Neural progenitor cell (in vitro differentiated cells): Measurements from ENCODE around the gene PDGFRA. TPM values are rescaled to one million over a fixed set of nuclear protein-coding genes. Genes with fewer than 3 reads are reported as not detected.

Experiments
- DNase-seq: peaks from one replicate; pipeline ENCODE4 v3.0.0-alpha.2; 2016; ENCODE audit warnings: low spot score
- H2AFZ ChIP-seq: fragments of 200-600 bp; sonication (generic); replicated peaks from 2 replicates; pipeline ENCODE4 v1.6.1; 2016; ENCODE audit warnings: antibody characterized with exemption
- H3F3A ChIP-seq: fragments of 200-600 bp; sonication (generic); 2 replicates; pipeline ENCODE4 v1.6.1; 2016; ENCODE audit warnings: antibody characterized with exemption, low read depth
- H3K27ac ChIP-seq: fragments of 200-600 bp; sonication (generic); 2 replicates; pipeline ENCODE4 v1.5.1; 2016; ENCODE audit warnings: mild to moderate bottlenecking
- H3K27me3 ChIP-seq: fragments of 200-600 bp; sonication (generic); 2 replicates; pipeline ENCODE4 v1.6.1; 2016; ENCODE audit warnings: mild to moderate bottlenecking, moderate library complexity
- H3K36me3 ChIP-seq: fragments of 200-600 bp; sonication (generic); 2 replicates; pipeline ENCODE4 v1.5.1; 2016
- H3K4me1 ChIP-seq: fragments of 200-600 bp; sonication (generic); 2 replicates; pipeline ENCODE4 v1.6.1; 2016; ENCODE audit warnings: mixed run types
- H3K4me2 ChIP-seq: fragments of 200-600 bp; sonication (generic); 2 replicates; pipeline ENCODE4 v1.6.1; 2016
- H3K4me3 ChIP-seq: fragments of 200-600 bp; sonication (generic); 2 replicates; pipeline ENCODE4 v1.5.1; 2016
- H3K79me2 ChIP-seq: fragments of 200-600 bp; sonication (generic); 2 replicates; pipeline ENCODE4 v1.6.1; 2016; ENCODE audit warnings: low read depth
- H3K9ac ChIP-seq: fragments of 200-600 bp; sonication (generic); 2 replicates; pipeline ENCODE4 v1.6.1; 2016
- H3K9me3 ChIP-seq: fragments of 200-600 bp; sonication (generic); 2 replicates; pipeline ENCODE4 v1.5.1; 2016; ENCODE audit warnings: low read depth
- H4K20me1 ChIP-seq: fragments of 200-600 bp; sonication (generic); 2 replicates; pipeline ENCODE4 v1.6.1; 2016; ENCODE audit warnings: low read depth
- H3K27ac Mint-ChIP-seq: 3 replicates; pipeline ENCODE4 v1.8.0; 2021; ENCODE audit warnings: mixed read lengths
- H3K27me3 Mint-ChIP-seq: 2 replicates; pipeline ENCODE4 v1.8.0; 2022; ENCODE audit warnings: low read depth, mild to moderate bottlenecking, inconsistent platforms, moderate library complexity, mixed read lengths; ENCODE audit not compliant: insufficient read depth
- H3K36me3 Mint-ChIP-seq: 3 replicates; pipeline ENCODE4 v1.8.0; 2021; ENCODE audit warnings: mixed read lengths
- H3K4me1 Mint-ChIP-seq: 3 replicates; pipeline ENCODE4 v1.8.0; 2021; ENCODE audit warnings: mixed read lengths
- H3K4me3 Mint-ChIP-seq: 3 replicates; pipeline ENCODE4 v1.8.0; 2021; ENCODE audit warnings: mild to moderate bottlenecking, moderate library complexity, mixed read lengths
- H3K9me3 Mint-ChIP-seq: 3 replicates; pipeline ENCODE4 v1.8.0; 2020; ENCODE audit warnings: mixed read lengths
- EZH2 ChIP-seq: fragments of 200-600 bp; sonication (generic); IDR thresholded peaks from 2 replicates; pipeline ENCODE4 v1.6.1; 2017; ENCODE audit warnings: antibody characterized with exemption, mild to moderate bottlenecking, moderate library complexity
- EZH2phosphoT487 ChIP-seq: fragments of 200-600 bp; sonication (generic); IDR thresholded peaks from 2 replicates; pipeline ENCODE4 v1.6.1; 2017; ENCODE audit warnings: antibody characterized with exemption
- total RNA-seq: library from RNA; depleted of rRNA; stranded (reverse); fragments of >200 nt; gene quantifications from 2 replicates; pipeline ENCODE4 v1.2.3, GENCODE V29; 2015; ENCODE audit warnings: low replicate concordance
- TF ChIP-seq, protein P1 (sequence below): fragments of 200-600 bp; sonication (generic); IDR thresholded peaks from 2 replicates; pipeline ENCODE4 v1.5.1; 2017; ENCODE audit warnings: antibody characterized with exemption, mild to moderate bottlenecking

PDGFRA gene
- total RNA-seq, 1 donor from 2014 or later: 2.1 TPM

DNA sequence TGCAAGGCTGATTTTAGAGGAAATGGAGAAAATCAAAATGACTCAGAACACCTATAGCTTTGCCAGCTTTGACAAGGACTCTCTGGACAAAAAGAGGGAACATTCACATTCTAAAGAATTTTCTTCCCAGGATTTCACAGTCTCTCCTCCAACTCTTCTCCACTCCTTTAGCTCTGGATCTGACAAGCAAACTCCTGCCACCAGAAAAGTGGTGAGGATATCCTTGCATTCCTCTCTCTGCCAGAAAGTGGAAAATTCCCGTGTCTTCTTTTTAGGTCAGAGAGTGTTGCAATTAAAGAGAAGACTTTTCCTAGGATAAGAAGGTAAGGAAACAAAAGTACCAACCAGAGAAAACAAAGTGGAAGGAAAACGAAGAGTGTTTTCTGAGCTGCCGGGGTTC is 16.1 kb upstream of the PDGFRA start:
- no peak for DNase-seq
- Histone ChIP-seq H3K79me2 (no peaks in the 10 kb centered on the region), H3K9ac (no peak overlapping the region), H3K9me3 (no peaks in the 10 kb centered on the region), H3K4me1 (no peaks in the 10 kb centered on the region), H3K36me3 (no peaks in the 10 kb centered on the region), H3K4me3 (no peak overlapping the region), H2AFZ (peak overlapping the region; percentile 42), H3F3A (no peaks in the 10 kb centered on the region), H3K27ac (no peak overlapping the region), H3K27me3 (peaks cover 9% of the 10 kb centered on the region), H3K4me2 (no peak overlapping the region), H4K20me1 (no peaks in the 10 kb centered on the region)
- TF ChIP-seq, protein P1, sequence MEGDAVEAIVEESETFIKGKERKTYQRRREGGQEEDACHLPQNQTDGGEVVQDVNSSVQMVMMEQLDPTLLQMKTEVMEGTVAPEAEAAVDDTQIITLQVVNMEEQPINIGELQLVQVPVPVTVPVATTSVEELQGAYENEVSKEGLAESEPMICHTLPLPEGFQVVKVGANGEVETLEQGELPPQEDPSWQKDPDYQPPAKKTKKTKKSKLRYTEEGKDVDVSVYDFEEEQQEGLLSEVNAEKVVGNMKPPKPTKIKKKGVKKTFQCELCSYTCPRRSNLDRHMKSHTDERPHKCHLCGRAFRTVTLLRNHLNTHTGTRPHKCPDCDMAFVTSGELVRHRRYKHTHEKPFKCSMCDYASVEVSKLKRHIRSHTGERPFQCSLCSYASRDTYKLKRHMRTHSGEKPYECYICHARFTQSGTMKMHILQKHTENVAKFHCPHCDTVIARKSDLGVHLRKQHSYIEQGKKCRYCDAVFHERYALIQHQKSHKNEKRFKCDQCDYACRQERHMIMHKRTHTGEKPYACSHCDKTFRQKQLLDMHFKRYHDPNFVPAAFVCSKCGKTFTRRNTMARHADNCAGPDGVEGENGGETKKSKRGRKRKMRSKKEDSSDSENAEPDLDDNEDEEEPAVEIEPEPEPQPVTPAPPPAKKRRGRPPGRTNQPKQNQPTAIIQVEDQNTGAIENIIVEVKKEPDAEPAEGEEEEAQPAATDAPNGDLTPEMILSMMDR: no peak
- TF ChIP-seq EZH2: no peak
- no peak for TF ChIP-seq EZH2phosphoT487
- Mint-ChIP-seq H3K27me3 (peaks cover 5% of the 10 kb centered on the region), H3K27ac (no peak overlapping the region), H3K36me3 (no peaks in the 10 kb centered on the region), H3K4me3 (no peak overlapping the region), H3K4me1 (peaks cover 5% of the 10 kb centered on the region), H3K9me3 (peaks cover 4% of the 10 kb centered on the region)

DNA sequence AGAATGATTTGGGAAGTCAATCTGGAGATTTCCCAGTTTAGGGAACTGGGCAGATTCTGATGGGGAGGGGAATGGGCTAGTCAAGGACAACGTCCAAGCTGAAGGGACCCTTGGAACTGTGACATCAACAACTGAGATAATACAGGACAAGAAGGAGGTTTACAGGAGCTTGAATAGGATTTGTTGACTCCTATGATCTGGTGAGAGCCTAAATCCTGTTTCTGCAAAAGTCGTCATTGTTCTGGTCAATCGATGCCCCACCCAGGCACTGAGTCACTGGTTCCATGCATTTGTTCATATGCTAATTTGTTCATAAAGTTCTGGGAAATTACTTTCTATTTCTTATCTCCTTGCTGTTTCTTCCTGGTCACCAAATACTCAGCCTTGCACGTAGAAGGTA is 15.3 kb upstream of the PDGFRA start:
- peaks cover 4% of the 10 kb centered on the region for H3K9me3 Mint-ChIP-seq
- no peaks in the 10 kb centered on the region for H3K36me3 Mint-ChIP-seq

DNA sequence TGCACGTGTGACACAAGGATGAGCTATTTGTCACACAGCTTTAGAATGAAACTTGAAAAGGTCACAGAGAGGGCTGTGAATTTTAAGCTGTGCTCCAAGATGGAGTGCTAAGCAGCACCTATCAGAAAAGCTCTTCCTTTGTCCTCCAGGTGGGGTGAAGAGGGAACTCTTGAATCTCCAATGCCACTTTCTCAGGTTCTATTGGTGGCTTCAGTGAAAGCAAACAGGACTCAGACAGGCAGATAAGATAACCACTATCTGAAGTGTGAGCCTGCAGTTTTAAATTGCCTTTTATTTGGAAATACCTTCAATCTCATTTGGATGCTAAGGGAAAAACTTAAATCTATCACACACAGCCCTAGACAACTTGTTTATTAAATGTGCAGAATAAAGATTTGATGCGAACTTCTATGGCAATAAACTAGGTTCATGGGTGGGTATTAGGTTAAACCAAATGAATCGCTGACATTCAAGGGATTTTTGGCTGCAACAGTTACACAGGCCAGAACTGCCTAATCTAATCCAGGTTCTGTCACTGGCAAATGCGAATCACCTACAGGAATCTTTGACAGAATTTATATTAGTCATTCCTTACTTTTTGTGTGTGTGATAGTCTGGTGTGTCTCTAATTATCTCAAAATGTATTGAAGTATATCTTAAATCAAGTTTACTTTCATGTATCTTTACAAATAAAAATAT is 13.6 kb upstream of the PDGFRA start:
- Histone ChIP-seq H3K4me2 (no peak overlapping the region), H3K9ac (no peak overlapping the region), H3K36me3 (no peaks in the 10 kb centered on the region), H4K20me1 (no peaks in the 10 kb centered on the region), H3K79me2 (no peaks in the 10 kb centered on the region), H3K9me3 (no peaks in the 10 kb centered on the region), H2AFZ (no peak overlapping the region), H3K4me3 (no peak overlapping the region), H3K4me1 (no peaks in the 10 kb centered on the region), H3K27ac (no peak overlapping the region), H3K27me3 (peaks cover 34% of the 10 kb centered on the region), H3F3A (no peaks in the 10 kb centered on the region)
- no peak for DNase-seq
- TF ChIP-seq, protein P1: no peak
- TF ChIP-seq EZH2 (no peak), EZH2phosphoT487 (no peak)
- Mint-ChIP-seq H3K27me3 (peaks cover 6% of the 10 kb centered on the region), H3K36me3 (no peaks in the 10 kb centered on the region), H3K4me1 (peaks cover 7% of the 10 kb centered on the region), H3K4me3 (no peak overlapping the region), H3K9me3 (peaks cover 4% of the 10 kb centered on the region), H3K27ac (no peak overlapping the region)

More for the DNA sequence above, 15.3 kb upstream of the PDGFRA start:
- Mint-ChIP-seq H3K27me3 (peaks cover 5% of the 10 kb centered on the region), H3K4me3 (no peak overlapping the region), H3K4me1 (peaks cover 7% of the 10 kb centered on the region), H3K27ac (no peak overlapping the region)
- no peak overlapping the region for H2AFZ ChIP-seq
- no peak overlapping the region for H3K9ac ChIP-seq
- no peaks in the 10 kb centered on the region for H3K4me1 ChIP-seq
- TF ChIP-seq EZH2phosphoT487 (no peak), EZH2 (no peak)
- TF ChIP-seq, protein P1: no peak
- H3K27me3 ChIP-seq: peaks cover 16% of the 10 kb centered on the region
- no peaks in the 10 kb centered on the region for H4K20me1 ChIP-seq
- H3K36me3 ChIP-seq: no peaks in the 10 kb centered on the region
- H3K79me2 ChIP-seq: no peaks in the 10 kb centered on the region
- no peak overlapping the region for H3K27ac ChIP-seq
- H3K4me2 ChIP-seq: no peak overlapping the region
- no peaks in the 10 kb centered on the region for H3F3A ChIP-seq
- DNase-seq: no peak
- H3K9me3 ChIP-seq: no peaks in the 10 kb centered on the region
- H3K4me3 ChIP-seq: no peak overlapping the region
